ENCODE measurements around the gene COX14. TPM values are rescaled to one million over a fixed set of nuclear protein-coding genes. Genes with fewer than 3 reads are reported as not detected.

COX14 gene
- total RNA-seq, 8 experiments from 2014 or later, result 33.3 to 101 (median 44.0) TPM

DNA sequence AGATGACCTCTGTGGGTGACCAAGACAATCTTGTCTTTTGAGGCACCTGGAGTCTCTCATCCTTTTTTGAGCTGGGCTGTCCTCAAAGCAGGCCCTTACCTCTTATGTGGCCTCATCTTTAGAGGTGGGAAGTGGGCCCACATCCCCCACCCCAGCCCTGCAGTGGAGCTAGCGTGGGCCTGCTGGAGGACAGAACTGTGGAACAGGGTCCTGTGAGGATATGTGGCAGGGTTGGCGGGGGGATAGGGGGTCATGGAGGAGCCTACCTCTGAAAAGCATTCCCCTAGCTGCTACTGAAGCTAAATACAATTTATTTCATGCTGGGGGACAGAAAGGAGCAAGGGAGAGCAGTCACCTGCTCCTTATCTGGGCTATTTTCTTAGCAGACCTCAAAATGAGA is 8.7 kb upstream of the COX14 start:
- H3K4me3 ChIP-seq, result no peak overlapping the region
- in situ Hi-C loops (cut with MboI; ENCODE audit: low pct_unique_long_range_greater_than_20kb in 2 of 9, low sequenced_read_pairs in 9 of 9, unreplicated experiment in 9 of 9), result no loop called here
- 100% methylated on average over 1 of the region's 2 CpGs; no CpG with 5 or more reads in 7 of the 10 experiments for WGBS, 10 experiments

DNA sequence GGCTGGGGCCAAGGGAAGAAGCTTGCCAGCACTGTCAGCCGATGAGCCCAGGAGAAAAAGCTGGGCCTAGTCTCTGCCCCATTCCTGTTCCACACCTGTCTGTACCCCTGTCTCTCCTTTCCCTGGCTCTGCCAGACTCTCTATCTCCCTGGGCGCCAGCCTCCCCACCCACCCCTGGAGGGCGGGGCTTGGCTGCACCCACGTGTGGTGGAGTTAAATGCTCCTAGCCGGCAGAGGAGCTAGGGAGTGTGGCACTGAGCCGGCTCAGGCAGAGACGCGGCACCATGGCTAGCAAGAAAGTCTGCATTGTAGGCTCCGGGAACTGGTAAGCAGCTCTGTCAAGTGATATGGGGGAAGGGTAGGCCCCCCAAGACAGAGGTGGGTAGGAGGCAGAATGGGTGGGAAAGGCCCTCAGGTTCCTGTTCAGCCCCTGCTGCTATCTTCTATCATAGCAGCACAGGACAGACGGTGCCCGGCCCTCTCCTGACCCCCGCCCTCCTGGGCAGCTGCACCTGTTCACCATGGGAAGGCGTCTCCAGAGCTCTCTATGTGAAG is 8.2 kb upstream of the COX14 start, which contains the start of gene GPD1:
TSS of gene GPD1 (plus strand) at position 242 of the 555 bp plus-strand sequence. CDS start at position 285, 43 bp downstream.
- ATAC-seq (replicated peaks in 6 of 8), result peak; percentile 60 to 94 (median 90)
- in situ Hi-C loops (cut with MboI; ENCODE audit: low pct_unique_long_range_greater_than_20kb in 2 of 9, low sequenced_read_pairs in 9 of 9, unreplicated experiment in 9 of 9), result no loop called here
- WGBS, 10 experiments, result 18 to 26% (median 20%) methylated on average over 1 to 6 of the region's 13 CpGs; no CpG with 5 or more reads in 6 of the 10 experiments
- Histone ChIP-seq H3K27ac (no peak within 1 kb of the TSS), H3K4me1 (replicated peaks in 1 of 2) (peaks cover 8 to 15% of the 10 kb centered on the region in 2 donors), H3K4me3 (no peak within 1 kb of the TSS)

More for the DNA sequence above, 8.7 kb upstream of the COX14 start:
- no peak for ATAC-seq (replicated peaks in 6 of 8)
- H3K27ac ChIP-seq, result no peak overlapping the region
- H3K4me1 ChIP-seq (replicated peaks in 1 of 2), result peaks cover 8 to 15% of the 10 kb centered on the region in 2 donors

DNA sequence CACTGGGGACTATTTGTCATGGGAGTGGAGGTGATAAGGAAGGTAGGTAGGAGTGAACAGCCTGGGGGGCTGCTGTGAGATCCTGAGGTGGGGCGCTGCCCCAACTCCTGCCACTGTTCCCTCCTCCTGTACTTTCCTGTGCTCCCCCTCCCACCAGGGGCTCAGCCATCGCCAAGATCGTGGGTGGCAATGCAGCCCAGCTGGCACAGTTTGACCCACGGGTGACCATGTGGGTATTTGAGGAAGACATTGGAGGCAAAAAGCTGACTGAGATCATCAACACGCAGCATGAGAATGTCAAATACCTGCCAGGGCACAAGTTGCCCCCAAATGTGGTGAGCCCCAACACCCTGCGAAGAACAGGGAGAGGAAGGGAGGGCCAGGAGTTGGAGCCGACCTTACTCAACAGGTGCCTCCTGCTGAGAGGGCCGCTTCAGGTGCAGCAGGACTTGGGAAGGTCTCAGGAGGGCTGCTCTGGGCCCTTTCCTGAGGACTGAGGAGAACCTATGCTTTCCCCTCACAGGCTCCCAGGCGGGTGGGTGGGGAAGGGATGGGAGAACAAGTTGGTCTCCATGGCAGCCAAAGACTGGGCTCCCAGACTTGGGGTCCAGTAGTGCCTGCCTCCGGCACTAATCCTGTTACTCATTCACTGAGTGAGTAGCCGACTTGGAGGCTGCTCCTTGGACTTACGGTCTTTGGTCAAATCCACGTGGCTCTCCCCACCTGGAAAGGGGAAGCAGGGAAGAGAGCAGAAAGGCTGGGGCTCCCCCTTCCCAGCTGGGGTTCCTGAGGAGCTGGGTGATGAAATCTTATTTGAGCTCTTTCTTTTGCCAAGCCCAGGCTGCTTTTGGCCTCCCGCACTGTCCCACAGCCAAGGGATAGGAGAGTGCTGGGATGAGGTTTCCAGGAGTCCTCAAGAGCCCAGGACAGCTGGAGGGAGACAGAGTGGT is 7.3 kb upstream of the COX14 start:
- Histone ChIP-seq H3K4me3 (no peak overlapping the region), H3K4me1 (replicated peaks in 1 of 2) (peaks cover 8 to 17% of the 10 kb centered on the region in 2 donors), H3K27ac (no peak overlapping the region)
- ATAC-seq (replicated peaks in 6 of 8), result no peak
- 38 to 81% (median 65%) methylated on average over 2 to 4 of the region's 14 CpGs; no CpG with 5 or more reads in 6 of the 10 experiments for WGBS, 10 experiments
- in situ Hi-C loops (cut with MboI; ENCODE audit: low pct_unique_long_range_greater_than_20kb in 2 of 9, low sequenced_read_pairs in 9 of 9, unreplicated experiment in 9 of 9), result no loop called here

DNA sequence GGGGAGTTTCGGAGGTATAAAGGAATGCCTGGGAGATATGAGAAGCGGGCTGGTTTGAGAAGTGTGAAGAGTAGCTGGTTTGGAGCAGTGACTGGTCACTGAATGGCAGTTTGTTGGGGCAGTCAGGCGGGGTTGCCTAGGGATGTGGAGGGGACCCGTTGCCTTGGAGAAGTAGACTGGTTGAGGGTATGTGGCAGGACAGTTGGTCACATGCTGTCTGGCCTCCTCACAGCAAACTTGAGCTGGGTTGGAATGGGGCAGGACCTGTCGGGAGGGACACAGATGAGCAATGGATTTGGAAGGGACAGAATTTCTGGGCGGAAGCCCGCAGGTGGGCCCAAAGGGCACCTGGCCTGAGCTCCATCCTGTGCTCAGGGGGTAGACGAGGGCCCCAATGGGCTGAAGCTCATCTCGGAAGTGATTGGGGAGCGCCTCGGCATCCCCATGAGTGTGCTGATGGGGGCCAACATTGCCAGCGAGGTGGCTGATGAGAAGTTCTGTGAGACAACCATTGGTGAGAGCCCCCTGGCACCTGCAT is 6.1 kb upstream of the COX14 start:
- no peak overlapping the region for H3K4me3 ChIP-seq
- in situ Hi-C loops (cut with MboI; ENCODE audit: low pct_unique_long_range_greater_than_20kb in 2 of 9, low sequenced_read_pairs in 9 of 9, unreplicated experiment in 9 of 9), result no loop called here
- peak in 2 of 8 experiments; percentile 47 to 67 for ATAC-seq (replicated peaks in 6 of 8)
- H3K4me1 ChIP-seq (replicated peaks in 1 of 2), result peaks cover 19 to 30% of the 10 kb centered on the region in 2 donors
- H3K27ac ChIP-seq, result no peak overlapping the region
- 20 to 92% (median 65%) methylated on average over 1 to 8 of the region's 12 CpGs; no CpG with 5 or more reads in 3 of the 10 experiments for WGBS, 10 experiments

DNA sequence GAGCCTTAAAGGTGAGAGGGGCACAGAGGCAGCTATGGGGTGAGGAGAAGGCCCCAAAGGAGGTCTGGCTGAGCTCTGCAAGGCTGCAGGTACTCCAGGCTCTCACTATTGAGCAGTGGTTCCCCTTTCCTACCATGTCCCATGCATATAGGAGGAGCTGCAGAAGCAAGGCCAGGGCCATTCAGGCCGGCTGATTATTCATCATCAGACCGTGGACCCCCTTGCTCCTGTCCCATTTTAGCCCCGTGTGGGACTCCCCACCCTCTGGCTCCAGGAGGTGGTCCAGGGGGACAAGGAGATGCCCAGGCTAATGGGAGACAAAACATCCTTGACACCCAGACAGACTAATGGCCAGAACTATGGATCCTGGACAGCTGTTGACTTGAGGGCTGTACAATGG is 5.1 kb upstream of the COX14 start:
- Histone ChIP-seq H3K4me1 (replicated peaks in 1 of 2) (peaks cover 23 to 34% of the 10 kb centered on the region in 2 donors), H3K27ac (no peak overlapping the region), H3K4me3 (no peak overlapping the region)
- in situ Hi-C loops (cut with MboI; ENCODE audit: low pct_unique_long_range_greater_than_20kb in 2 of 9, low sequenced_read_pairs in 9 of 9, unreplicated experiment in 9 of 9), result no loop called here
- WGBS, 10 experiments, result 0 to 60% (median 33%) methylated on average over 1 to 3 of the region's 3 CpGs; no CpG with 5 or more reads in 7 of the 10 experiments
- no peak for ATAC-seq (replicated peaks in 6 of 8)

DNA sequence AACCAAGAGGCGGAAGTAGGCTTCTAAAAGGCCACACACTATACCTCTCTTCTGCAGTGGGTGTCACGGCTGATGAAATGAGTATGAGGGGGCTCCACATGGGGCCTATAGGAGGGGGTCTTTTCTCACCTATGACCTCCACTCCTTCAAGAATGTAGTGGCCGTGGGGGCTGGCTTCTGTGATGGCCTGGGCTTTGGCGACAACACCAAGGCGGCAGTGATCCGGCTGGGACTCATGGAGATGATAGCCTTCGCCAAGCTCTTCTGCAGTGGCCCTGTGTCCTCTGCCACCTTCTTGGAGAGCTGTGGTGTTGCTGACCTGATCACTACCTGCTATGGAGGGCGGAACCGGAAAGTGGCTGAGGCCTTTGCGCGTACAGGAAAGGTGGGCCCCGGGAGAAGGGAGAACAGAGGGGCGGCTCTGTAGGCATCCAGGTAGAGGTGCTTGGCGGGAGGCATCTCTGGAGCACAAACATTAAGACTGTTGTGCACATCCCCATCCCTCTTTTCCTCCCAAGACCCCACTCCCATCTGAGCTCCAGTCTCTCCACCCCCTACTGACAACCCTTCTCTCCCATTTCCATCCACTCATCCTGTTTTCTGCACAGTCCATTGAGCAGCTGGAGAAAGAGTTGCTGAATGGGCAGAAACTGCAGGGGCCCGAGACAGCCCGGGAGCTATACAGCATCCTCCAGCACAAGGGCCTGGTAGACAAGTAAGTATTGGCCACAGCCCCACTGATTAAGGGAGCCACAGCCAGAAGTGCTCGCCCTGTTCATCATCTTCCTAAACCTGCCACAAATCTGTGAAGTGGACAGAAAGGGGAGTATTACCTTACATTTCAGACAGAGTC is 4.4 kb upstream of the COX14 start:
- peaks cover 23 to 34% of the 10 kb centered on the region in 2 donors for H3K4me1 ChIP-seq (replicated peaks in 1 of 2)
- H3K27ac ChIP-seq, result no peak overlapping the region
- in situ Hi-C loops (cut with MboI; ENCODE audit: low pct_unique_long_range_greater_than_20kb in 2 of 9, low sequenced_read_pairs in 9 of 9, unreplicated experiment in 9 of 9), result no loop called here

DNA sequence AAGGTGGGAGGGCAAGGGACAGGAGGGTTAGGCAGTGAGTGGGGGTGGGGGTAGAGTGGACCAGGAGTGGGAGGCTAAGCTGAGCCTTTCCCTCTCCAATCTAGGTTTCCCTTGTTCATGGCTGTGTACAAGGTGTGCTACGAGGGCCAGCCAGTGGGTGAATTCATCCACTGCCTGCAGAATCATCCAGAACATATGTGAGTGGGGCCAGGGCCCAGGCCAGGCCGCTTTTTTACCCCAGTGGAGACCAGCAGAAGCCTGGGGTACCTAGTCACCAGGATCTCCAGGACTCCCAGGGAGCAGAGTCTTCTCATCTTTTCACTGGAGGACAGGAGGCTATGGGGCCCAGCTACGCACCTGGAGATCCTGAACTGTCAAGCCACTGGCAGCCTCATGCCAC is 2.7 kb upstream of the COX14 start:
- H3K4me1 ChIP-seq (replicated peaks in 1 of 2), result peaks cover 23 to 31% of the 10 kb centered on the region in 2 donors
- in situ Hi-C loops (cut with MboI; ENCODE audit: low pct_unique_long_range_greater_than_20kb in 2 of 9, low sequenced_read_pairs in 9 of 9, unreplicated experiment in 9 of 9), result no loop called here
- no peak overlapping the region for H3K27ac ChIP-seq
- H3K4me3 ChIP-seq, result no peak overlapping the region
- 92% methylated on average over 2 of the region's 3 CpGs; no CpG with 5 or more reads in 9 of the 10 experiments for WGBS, 10 experiments
- no peak for ATAC-seq (replicated peaks in 6 of 8)

More for the DNA sequence above, 4.4 kb upstream of the COX14 start:
- no peak for ATAC-seq (replicated peaks in 6 of 8)
- H3K4me3 ChIP-seq, result no peak overlapping the region
- WGBS, 10 experiments, result 48 to 100% (median 89%) methylated on average over 1 to 6 of the region's 17 CpGs; no CpG with 5 or more reads in 5 of the 10 experiments

DNA sequence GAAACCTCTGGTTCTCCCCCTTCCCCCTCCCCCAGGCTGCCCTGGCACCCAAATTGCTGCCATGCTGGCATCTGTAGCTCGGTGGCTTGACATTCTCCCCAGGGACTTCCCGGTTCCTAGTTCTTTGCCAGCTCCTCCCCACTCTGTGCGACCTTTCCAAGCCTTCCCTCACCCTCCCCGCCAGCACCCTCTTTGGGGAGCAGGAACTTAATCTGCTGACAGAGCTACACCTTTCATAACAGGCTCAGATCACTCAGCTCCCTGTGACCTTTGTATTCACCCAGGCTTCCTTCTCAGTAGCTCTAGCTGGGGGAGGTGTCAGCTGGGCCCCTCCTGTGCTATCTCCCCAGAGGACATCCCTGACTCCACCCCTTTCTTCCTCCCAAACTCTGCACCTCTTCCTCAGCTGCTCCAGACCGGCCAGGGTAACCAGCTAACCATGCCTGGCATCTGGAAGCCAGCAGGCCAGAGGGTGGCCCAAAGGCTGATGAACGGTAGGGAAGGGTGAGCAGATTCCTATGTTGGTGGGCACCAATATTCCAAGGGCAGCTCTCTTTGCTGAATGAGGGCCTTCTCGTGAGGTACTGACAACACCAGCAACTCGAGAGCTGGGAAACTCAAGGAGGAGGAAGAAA is 1.8 kb upstream of the COX14 start:
- no peak for ATAC-seq (replicated peaks in 6 of 8)
- Histone ChIP-seq H3K4me3 (no peak overlapping the region), H3K4me1 (replicated peaks in 1 of 2) (peaks cover 23 to 31% of the 10 kb centered on the region in 2 donors), H3K27ac (peak overlapping the region in 1 of 2 donors; percentile 26)
- 60 to 81% (median 63%) methylated on average over 1 to 3 of the region's 8 CpGs; no CpG with 5 or more reads in 6 of the 10 experiments for whole genome bisulfite sequencing, 10 experiments
- in situ Hi-C loops (cut with MboI; ENCODE audit: low pct_unique_long_range_greater_than_20kb in 2 of 9, low sequenced_read_pairs in 9 of 9, unreplicated experiment in 9 of 9), result no loop called here

DNA sequence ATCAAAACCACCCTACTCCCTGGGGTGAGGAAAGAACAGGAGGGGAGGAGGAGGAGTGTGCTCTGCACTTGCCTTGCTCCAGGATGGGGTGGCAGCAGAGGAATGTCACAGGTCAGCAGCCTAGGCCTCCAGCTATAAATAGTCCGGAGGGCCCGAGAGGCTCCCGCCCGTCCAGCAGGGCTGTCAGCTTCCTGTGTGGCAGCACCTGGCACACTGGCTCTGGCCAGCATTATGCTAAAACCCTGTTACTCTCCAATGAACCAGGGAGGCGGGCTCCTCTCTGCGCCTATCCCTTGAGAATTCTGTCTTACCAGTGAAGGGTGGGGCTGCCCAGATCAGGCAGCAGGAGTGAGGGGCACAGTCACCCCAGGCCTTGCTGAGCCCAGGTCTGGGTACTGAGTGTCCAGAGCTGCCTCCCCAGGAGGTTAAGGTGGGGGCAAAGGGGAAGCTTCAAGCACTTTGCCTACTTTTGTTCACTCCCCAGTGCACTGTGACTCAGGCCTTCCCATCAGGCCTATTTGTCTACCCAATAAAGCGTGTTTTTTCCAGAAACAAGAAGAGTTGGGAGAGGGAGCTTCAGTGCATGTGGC is 1.2 kb upstream of the COX14 start:
- 0 to 83% (median 58%) methylated on average over 1 to 3 of the region's 7 CpGs; no CpG with 5 or more reads in 4 of the 10 experiments for WGBS, 10 experiments
- peak in 3 of 8 experiments; percentile 1 to 3 (median 2) for ATAC-seq (replicated peaks in 6 of 8)
- Histone ChIP-seq H3K4me1 (replicated peaks in 1 of 2) (peaks cover 23 to 30% of the 10 kb centered on the region in 2 donors), H3K4me3 (no peak overlapping the region), H3K27ac (peak overlapping the region in 1 of 2 donors; percentile 68)
- in situ Hi-C loops (cut with MboI; ENCODE audit: low pct_unique_long_range_greater_than_20kb in 2 of 9, low sequenced_read_pairs in 9 of 9, unreplicated experiment in 9 of 9), result no loop called here

DNA sequence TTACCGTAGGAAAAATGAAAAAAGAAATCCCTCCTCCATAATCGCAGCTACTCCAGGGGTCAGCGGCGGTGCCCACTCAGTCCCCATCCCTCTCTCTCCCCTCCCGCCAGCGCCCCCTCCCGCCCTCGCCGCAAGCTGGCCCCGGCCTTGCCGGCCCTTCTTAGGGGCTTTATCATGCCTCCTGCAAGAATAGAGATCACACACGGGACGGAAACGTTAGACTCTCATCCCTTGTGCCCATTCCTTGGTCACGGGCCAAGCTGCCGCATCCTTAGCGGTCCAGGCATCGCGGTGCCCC is 692 bp upstream of the COX14 start:
- Histone ChIP-seq H3K4me1 (replicated peaks in 1 of 2) (peaks cover 23 to 26% of the 10 kb centered on the region in 2 donors), H3K4me3 (peak overlapping the region; percentile 17 to 26 (median 19)), H3K27ac (peak overlapping the region; percentile 17 to 68)
- peak in 5 of 8 experiments; percentile 3 to 11 (median 10) for ATAC-seq (replicated peaks in 6 of 8)
- WGBS, 10 experiments, result 0 to 10% (median 5%) methylated on average over 2 to 9 of the region's 19 CpGs; no CpG with 5 or more reads in 7 of the 10 experiments
- in situ Hi-C loops (cut with MboI; ENCODE audit: low pct_unique_long_range_greater_than_20kb in 2 of 9, low sequenced_read_pairs in 9 of 9, unreplicated experiment in 9 of 9), result no loop called here

DNA sequence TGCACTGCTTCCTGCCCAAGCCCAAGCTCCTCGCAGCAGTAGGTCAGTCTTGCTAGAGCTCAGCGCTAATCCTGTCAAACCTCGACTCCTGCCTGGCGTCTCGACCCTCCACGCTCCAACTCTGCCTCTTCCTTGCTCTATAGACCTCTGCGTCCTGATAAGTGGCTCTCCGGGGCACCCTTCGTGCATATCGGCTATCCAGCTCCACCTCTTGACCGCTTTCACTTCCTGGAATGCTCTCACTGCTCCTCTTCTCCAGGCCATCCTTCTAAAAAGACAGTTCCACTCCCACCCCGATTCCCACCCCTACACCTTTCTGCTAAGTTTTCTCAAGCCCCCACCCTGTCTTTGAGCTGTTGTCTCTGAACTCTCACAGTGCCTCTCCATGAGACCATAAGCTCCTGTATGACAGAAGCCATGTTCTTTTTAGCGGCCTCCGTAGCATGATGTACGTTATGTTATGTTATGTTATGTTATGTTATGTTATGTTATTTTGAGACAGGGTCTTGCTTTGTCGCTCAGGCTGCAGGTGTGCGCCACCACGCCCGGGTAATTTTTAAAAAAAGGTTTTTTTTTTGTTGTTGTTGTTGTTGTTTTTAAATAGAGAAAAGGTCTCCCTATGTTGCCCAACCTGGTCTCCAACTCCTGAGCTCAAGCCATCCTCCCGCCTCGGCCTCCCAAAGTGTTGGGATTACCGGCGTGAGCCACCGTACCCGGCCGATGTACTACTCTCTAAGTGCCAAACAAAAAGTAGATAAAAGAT is 601 bp downstream of the COX14 start:
- Histone ChIP-seq H3K4me1 (replicated peaks in 1 of 2) (peaks cover 23 to 26% of the 10 kb centered on the region in 2 donors), H3K4me3 (peak overlapping the region; percentile 49 to 71 (median 65)), H3K27ac (peak overlapping the region; percentile 73 to 92)
- peak in 2 of 8 experiments; percentile 11 to 22 for ATAC-seq (replicated peaks in 6 of 8)
- 3 to 68% (median 33%) methylated on average over 2 to 15 of the region's 26 CpGs; no CpG with 5 or more reads in 1 of the 10 experiments for WGBS, 10 experiments
- in situ Hi-C loops (cut with MboI; ENCODE audit: low pct_unique_long_range_greater_than_20kb in 2 of 9, low sequenced_read_pairs in 9 of 9, unreplicated experiment in 9 of 9), result no loop called here

All from motor neuron (in vitro differentiated cells).